HG03066 (cell line): ENCODE results near the gene ZGRF1.
"Not testable (repeated sequence)": the region's sequence is repeated elsewhere in the genome, so short reads cannot be mapped to it uniquely, and the experiment has no call there.

ENCODE experiments used
- ATAC-seq: cut with Tn5 transposase; IDR thresholded peaks from one replicate; pipeline ENCODE4 v1.9.1; 2021; ENCODE audit warnings: low read depth; ENCODE audit not compliant: unreplicated experiment

The ZGRF1 gene

GRCh38 chr4:112636688-112637551 lies at the start of gene ZGRF1, which contains the start of gene LARP7:
Gene ZGRF1 (minus strand): TSS chr4:112636909. CDS start chr4:112633176, 3,733 bp downstream.
Gene LARP7 (plus strand): TSS chr4:112637143. CDS start chr4:112644670, 7,527 bp downstream.
- peak; percentile 89 for ATAC-seq

GRCh38 chr4:112680996-112681395 lies 44.3 kb upstream of the ZGRF1 start:
- no peak for ATAC-seq

- ATAC-seq, result no peak
These were observed 40.9 kb upstream of the ZGRF1 start for GRCh38 chr4:112677519-112678091.

DNA sequence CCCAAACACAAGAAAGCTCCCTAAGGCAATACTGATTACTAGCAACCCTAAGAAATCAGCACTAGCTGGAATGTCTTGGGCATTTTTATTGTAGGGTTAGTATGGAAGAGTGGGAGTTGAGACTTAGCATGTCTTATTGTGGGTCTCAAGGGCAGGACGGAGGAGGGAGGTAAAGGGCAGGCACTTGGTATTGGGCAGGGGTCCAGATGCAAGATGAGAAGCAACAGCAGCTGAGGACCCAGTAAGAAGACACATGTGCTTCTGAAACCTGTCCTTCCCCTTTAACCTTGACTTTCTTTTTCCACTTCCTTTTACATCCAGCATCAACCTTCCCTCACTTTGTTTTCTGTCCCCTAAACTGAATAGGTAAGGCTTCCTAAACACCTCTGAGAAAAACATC lies 37.7 kb upstream of the ZGRF1 start:
- ATAC-seq, result no peak

- no peak for ATAC-seq
These were observed 37.0 kb upstream of the ZGRF1 start for GRCh38 chr4:112673686-112674085.

DNA sequence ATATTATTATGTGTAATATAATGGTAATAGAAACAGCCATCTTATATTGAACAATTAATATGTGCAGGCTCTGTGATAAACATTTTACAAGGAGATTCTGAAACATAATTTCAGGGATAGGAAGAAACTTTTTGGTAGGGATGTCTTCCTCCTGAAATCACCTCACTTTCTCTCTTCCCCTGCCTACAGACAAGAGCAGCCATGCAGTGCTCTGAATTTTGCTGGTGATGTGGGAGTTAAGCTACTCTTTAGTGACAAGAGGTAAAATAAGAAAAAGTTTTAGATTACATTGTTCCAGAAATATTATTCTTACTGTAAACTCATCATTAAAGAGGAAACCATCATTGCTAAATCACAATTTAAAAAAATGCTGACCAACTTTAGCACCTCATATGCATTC lies 36.4 kb upstream of the ZGRF1 start:
- ATAC-seq, result no peak

DNA sequence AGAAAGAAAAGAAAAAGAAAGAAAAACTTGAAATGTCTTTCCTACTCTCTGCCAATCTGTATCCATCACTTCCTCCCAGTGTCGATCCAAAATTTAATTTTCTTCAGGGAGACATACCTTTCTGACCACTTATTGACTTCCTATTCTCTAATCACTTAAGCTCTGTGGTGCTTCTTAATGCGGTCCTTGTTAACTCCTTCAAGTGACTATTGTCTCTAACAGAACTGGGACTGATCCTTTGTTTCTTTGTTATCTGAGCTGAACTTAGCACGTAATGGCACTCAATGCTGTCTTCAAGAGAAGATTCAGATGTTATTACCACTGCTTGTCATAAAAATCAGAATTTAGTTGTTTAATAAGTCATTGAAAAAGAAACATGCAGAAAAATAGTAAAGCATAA lies 31.4 kb upstream of the ZGRF1 start:
- ATAC-seq, result no peak

DNA sequence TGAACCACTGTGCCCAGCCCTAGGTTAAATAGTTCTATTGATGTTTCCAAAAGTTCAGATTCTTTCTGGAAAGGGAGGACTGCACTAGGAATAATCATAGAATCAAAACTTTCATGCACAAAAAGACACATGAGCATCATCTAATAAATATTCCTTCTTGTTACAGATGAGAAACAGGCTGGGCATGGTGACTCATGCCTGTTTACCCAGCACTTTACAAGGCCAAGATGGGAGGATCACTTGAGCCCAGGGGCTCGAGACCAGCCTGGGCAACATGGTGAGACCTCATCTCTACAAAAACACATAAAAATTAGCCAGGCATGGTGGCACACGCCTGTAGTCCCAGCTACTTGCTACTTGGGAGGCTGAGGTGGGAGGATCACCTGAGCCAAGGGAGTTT lies 27.9 kb upstream of the ZGRF1 start:
- ATAC-seq, result no peak

DNA sequence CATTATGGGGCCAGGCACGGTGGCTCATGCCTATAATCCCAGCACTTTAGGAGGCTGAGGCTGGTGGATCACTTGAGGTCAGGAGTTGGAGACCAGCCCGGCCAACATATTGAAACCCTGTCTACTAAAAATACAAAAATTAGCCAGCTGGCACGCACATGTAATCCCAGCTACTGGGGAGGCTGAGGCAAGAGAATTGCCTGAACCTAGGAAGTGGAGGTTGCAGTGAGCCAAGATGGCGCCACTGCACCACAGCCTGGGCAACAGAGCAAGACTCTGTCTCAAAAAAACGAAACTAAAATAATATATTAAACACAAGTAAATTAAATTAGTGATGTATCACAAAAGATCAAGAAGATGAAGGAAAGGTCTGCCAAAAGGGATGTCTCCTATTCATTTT lies 19.4 kb upstream of the ZGRF1 start:
- not testable (repeated sequence) for ATAC-seq

GRCh38 chr4:112655270-112655669 lies 18.6 kb upstream of the ZGRF1 start:
- ATAC-seq, result no peak

GRCh38 chr4:112652216-112652615 lies 15.5 kb upstream of the ZGRF1 start:
- ATAC-seq, result no peak

DNA sequence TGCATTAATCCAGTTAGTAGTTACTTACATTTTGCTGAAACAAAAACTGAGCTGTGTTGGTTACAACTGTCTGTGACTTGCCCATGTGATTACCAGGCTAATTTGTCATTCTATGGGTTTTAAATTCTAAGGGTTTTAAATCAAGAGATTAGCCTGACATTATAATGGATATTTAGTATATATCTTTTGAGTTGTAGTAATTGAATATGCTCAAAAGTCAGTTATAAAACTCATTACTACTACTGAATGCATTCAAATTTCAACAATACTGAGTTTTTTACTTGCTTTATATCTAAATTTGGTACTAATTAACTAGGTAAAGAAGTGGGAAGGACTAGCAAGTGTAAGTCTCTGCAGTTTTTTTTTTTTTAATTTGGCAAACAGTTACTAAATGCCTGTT lies 14.9 kb upstream of the ZGRF1 start:
- no peak for ATAC-seq

DNA sequence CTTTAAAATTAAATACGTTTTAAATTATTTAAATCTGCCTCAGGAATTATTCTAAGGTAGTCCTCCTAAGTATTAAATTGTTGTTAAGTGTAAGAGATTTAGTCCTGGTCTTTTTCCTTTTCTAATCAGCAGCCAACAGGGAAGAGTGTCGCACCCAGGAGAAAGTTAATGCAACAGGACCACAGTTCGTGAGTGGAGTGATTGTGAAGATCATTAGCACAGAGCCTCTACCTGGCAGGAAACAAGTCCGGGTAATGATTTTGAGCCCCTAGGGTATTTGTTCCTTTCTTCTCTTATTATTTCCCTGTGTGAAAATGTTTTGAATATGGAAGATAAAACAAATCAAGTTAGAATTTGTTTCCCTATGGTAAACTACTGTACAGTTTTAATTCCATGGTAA lies 13.6 kb upstream of the ZGRF1 start:
- ATAC-seq, result no peak

DNA sequence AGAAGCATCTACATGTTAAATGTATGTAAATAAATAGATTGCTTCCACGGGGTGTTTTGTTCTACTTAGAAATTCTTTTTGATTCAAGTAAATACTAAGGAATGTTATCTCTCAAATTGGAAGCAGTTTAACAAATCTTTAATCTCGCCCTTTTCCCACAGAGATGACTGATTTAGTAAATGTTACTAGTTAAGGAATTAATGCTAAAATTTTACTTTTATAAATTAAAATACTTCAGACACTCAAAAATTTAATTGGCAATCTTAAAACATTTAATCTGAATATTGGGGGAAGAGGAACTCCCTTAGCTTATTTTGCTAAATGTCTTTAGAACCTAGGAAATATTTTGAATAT lies 12.3 kb upstream of the ZGRF1 start:
- no peak for ATAC-seq

GRCh38 chr4:112648263-112649054 lies 11.8 kb upstream of the ZGRF1 start:
- ATAC-seq, result no peak

DNA sequence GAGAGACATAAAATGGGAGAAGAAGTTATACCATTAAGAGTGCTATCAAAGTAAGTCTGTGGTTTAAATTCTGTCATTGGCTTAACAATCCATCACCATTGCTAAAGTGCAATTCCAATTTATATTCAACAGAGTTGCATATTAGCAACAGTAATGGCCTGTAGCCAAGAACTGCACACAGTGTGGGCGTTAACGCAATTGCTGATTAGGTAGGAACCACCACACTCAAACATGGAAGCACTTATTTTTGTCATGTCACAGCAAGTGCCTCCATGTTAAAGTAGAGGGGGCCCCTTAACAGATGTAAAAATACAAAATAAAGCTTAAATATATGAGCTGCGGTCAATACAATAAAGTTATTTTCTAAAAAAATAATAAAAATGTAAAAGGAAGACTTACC lies 11.1 kb upstream of the ZGRF1 start:
- ATAC-seq, result no peak

GRCh38 chr4:112646632-112647537 lies 10.2 kb upstream of the ZGRF1 start:
- no peak for ATAC-seq

- no peak for ATAC-seq
These were observed 9.0 kb upstream of the ZGRF1 start for GRCh38 chr4:112645541-112646329.
